Measurements from ENCODE around the gene C1QTNF8.
"Not testable (repeated sequence)": the region's sequence is repeated elsewhere in the genome, so short reads cannot be mapped to it uniquely, and the experiment has no call there.

The C1QTNF8 gene

GRCh38 chr16:1094124-1094479 is 1.9 kb downstream of the C1QTNF8 start:
- Mint-ChIP-seq H3K9me3 (no peaks in the 10 kb centered on the region), H3K27ac (no peak overlapping the region), H3K36me3 (no peaks in the 10 kb centered on the region), H3K27me3 (no peaks in the 10 kb centered on the region), H3K4me3 (no peak overlapping the region), H3K4me1 (no peaks in the 10 kb centered on the region)

GRCh38 chr16:1093284-1094123 is 2.5 kb downstream of the C1QTNF8 start:
- Mint-ChIP-seq H3K4me3 (no peak overlapping the region), H3K27me3 (no peaks in the 10 kb centered on the region), H3K4me1 (no peaks in the 10 kb centered on the region), H3K36me3 (no peaks in the 10 kb centered on the region), H3K27ac (no peak overlapping the region), H3K9me3 (no peaks in the 10 kb centered on the region)

GRCh38 chr16:1092685-1093283 is 3.3 kb downstream of the C1QTNF8 start:
- not testable (repeated sequence) for H3K4me1 Mint-ChIP-seq, H3K9me3 Mint-ChIP-seq, H3K4me3 Mint-ChIP-seq, H3K27me3 Mint-ChIP-seq, H3K36me3 Mint-ChIP-seq, H3K27ac Mint-ChIP-seq

GRCh38 chr16:1091992-1092552 is 4.0 kb downstream of the C1QTNF8 start:
- peak overlapping the region; percentile 8 for H3K27ac Mint-ChIP-seq
- no peaks in the 10 kb centered on the region for H3K36me3 Mint-ChIP-seq

GRCh38 chr16:1090620-1091587 is 5.1 kb downstream of the C1QTNF8 start:
- Mint-ChIP-seq H3K36me3 (peaks cover under 1% of the 10 kb centered on the region), H3K27ac (no peak overlapping the region), H3K27me3 (peaks cover 2% of the 10 kb centered on the region), H3K4me3 (no peak overlapping the region), H3K4me1 (no peaks in the 10 kb centered on the region), H3K9me3 (no peaks in the 10 kb centered on the region)

More at GRCh38 chr16:1091992-1092552, 4.0 kb downstream of the C1QTNF8 start:
- Mint-ChIP-seq H3K4me3 (no peak overlapping the region), H3K27me3 (peaks cover 1% of the 10 kb centered on the region), H3K9me3 (no peaks in the 10 kb centered on the region), H3K4me1 (no peaks in the 10 kb centered on the region)

- H3K27me3 Mint-ChIP-seq: peaks cover 8% of the 10 kb centered on the region
- H3K4me1 Mint-ChIP-seq: no peaks in the 10 kb centered on the region
- H3K27ac Mint-ChIP-seq: no peak overlapping the region
- H3K36me3 Mint-ChIP-seq: peaks cover 6% of the 10 kb centered on the region
- no peak overlapping the region for H3K4me3 Mint-ChIP-seq
- H3K9me3 Mint-ChIP-seq: no peaks in the 10 kb centered on the region
Measured at GRCh38 chr16:1089822-1090619, 6.0 kb downstream of the C1QTNF8 start.

- H3K4me1 Mint-ChIP-seq: no peaks in the 10 kb centered on the region
- no peaks in the 10 kb centered on the region for H3K9me3 Mint-ChIP-seq
- H3K27ac Mint-ChIP-seq: no peak overlapping the region
- peaks cover 9% of the 10 kb centered on the region for H3K27me3 Mint-ChIP-seq
- H3K4me3 Mint-ChIP-seq: no peak overlapping the region
- peaks cover 6% of the 10 kb centered on the region for H3K36me3 Mint-ChIP-seq
Measured at GRCh38 chr16:1089439-1089821, 6.6 kb downstream of the C1QTNF8 start.

GRCh38 chr16:1088295-1089170 is 7.5 kb downstream of the C1QTNF8 start:
- H3K4me3 Mint-ChIP-seq: no peak overlapping the region
- peaks cover 6% of the 10 kb centered on the region for H3K36me3 Mint-ChIP-seq
- no peaks in the 10 kb centered on the region for H3K9me3 Mint-ChIP-seq
- no peak overlapping the region for H3K27ac Mint-ChIP-seq
- H3K27me3 Mint-ChIP-seq: peaks cover 9% of the 10 kb centered on the region
- H3K4me1 Mint-ChIP-seq: no peaks in the 10 kb centered on the region

- H3K36me3 Mint-ChIP-seq, H3K9me3 Mint-ChIP-seq, H3K27ac Mint-ChIP-seq, H3K4me1 Mint-ChIP-seq, H3K4me3 Mint-ChIP-seq: not testable (repeated sequence)
- H3K27me3 Mint-ChIP-seq: peaks cover 14% of the 10 kb centered on the region
Measured at GRCh38 chr16:1086443-1086842, 9.6 kb downstream of the C1QTNF8 start.

- H3K4me3 Mint-ChIP-seq: no peak overlapping the region
- peaks cover 14% of the 10 kb centered on the region for H3K27me3 Mint-ChIP-seq
- H3K36me3 Mint-ChIP-seq: peaks cover 6% of the 10 kb centered on the region
- no peaks in the 10 kb centered on the region for H3K4me1 Mint-ChIP-seq
- no peaks in the 10 kb centered on the region for H3K9me3 Mint-ChIP-seq
- H3K27ac Mint-ChIP-seq: no peak overlapping the region
Measured at GRCh38 chr16:1084971-1085370, 11.1 kb downstream of the C1QTNF8 start.

- H3K27ac Mint-ChIP-seq: no peak overlapping the region
- no peak overlapping the region for H3K4me3 Mint-ChIP-seq
- H3K9me3 Mint-ChIP-seq: no peaks in the 10 kb centered on the region
- no peaks in the 10 kb centered on the region for H3K4me1 Mint-ChIP-seq
- peaks cover 14% of the 10 kb centered on the region for H3K27me3 Mint-ChIP-seq
- H3K36me3 Mint-ChIP-seq: peaks cover 6% of the 10 kb centered on the region
Measured at GRCh38 chr16:1082952-1083675, 12.9 kb downstream of the C1QTNF8 start.

GRCh38 chr16:1082266-1082951 is 13.6 kb downstream of the C1QTNF8 start:
- Mint-ChIP-seq H3K4me1 (no peaks in the 10 kb centered on the region), H3K4me3 (no peak overlapping the region), H3K27ac (no peak overlapping the region), H3K36me3 (peaks cover 6% of the 10 kb centered on the region), H3K27me3 (peaks cover 16% of the 10 kb centered on the region), H3K9me3 (no peaks in the 10 kb centered on the region)

- Mint-ChIP-seq H3K4me1 (no peaks in the 10 kb centered on the region), H3K9me3 (no peaks in the 10 kb centered on the region), H3K27ac (no peak overlapping the region), H3K36me3 (peaks cover 6% of the 10 kb centered on the region), H3K27me3 (peaks cover 15% of the 10 kb centered on the region), H3K4me3 (no peak overlapping the region)
Measured at GRCh38 chr16:1081734-1082265, 14.2 kb downstream of the C1QTNF8 start.
